GM18907 (cell line): ENCODE results near the gene HAPSTR1.
"Not testable (repeated sequence)": the region's sequence is repeated elsewhere in the genome, so short reads cannot be mapped to it uniquely, and the experiment has no call there.

Experiments used
- ATAC-seq: cut with Tn5 transposase; IDR thresholded peaks from one replicate; pipeline ENCODE4 v1.9.1; 2021; ENCODE audit warnings: mild to moderate bottlenecking, moderate library complexity; ENCODE audit not compliant: unreplicated experiment

HAPSTR1 gene

DNA sequence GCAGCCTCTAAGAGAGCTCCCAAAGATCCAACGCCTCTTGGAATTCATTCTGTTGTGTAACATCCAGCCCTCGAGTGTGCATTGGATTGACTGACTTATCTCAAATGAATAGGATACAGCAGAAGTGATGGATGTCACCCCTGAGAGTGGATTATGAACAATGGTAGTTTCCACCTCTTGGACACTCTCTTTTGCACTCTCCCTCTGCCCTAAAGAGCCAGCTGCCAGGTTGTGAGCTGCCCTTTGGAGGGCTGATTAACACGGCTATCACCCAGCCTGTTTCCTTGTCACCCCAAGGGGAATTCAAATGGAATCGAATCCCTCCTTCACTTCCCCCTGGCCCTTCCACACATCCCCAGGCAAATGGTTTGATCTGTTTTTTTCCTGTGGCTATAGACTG is 21.2 kb upstream of the HAPSTR1 start:
- no peak for ATAC-seq

DNA sequence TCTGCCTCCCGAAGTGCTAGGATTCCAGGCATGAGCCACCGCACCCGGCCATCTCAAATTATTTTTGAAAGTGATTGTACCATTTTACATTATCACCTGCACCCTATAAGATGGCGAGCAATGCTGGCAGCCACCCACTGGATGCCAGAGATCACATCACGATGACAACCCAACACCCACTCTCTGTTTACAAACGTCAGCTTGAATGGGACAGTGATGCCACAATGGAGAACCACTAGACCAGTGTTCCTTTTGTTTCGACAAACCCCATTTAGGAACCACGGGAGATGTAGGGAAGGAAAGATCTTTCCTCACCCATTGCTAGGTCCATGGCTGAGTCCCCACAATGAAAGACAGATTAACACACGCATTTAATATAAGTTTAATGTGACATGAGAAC is 20.1 kb upstream of the HAPSTR1 start:
- no peak for ATAC-seq

DNA sequence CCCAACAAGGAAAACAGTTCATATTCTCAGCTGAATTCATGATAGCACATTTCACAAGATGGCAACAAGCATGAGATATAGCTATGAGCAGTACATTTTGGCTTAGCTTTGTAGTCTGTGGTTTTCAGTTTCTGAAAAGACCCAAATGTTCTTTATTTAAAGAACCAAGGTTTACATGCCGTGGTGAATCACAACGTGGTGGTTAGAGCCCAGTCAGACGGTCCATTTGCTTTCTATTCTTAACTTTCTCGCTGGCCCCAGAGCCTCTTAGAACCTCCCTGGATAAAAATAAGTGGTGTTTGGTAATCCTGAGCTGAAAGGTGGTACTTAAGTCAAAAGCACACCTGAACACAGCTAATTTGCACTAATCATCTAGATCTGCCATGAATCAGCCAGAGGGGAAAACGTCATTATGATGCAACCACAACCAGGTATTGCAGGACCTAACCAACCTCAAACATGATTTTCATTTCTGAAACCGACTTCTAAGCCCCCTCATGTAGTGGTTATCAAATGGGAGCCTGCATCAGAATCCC is 18.6 kb upstream of the HAPSTR1 start:
- ATAC-seq, result peak; percentile 41

DNA sequence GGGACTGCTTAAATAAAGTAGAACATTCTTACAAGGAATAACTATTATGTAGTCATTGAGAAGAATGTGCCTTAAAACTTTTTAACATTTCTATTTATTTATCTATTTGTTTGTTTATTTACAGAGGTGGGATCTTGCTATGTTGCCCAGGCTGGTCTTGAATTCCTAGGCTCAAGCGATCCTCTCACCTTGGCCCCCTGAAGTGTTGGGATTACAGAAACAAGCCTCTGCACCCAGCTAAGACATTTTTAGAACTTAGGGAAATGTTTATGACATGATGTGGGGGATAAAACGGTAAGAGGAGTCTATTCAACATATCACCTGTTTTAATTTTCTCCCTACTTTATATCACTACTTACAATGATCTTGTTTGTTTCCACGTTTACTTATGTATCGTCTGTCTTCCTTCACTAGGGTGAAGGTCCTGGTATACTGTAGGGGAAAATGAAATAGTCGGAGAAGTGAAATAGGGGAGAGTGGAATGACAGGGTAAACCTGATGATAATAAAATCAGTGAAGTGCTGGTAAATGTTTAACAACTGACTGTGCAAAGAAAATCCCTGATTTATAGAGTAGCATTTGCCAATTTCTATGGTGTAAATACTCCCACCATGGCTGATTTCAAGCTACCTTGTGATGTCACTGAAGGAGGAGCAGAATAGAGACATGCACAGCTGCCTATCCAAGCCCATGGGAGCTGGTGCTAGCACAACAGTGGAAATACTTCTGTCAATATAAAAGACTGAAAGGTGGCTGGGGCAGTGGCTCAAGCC is 16.0 kb upstream of the HAPSTR1 start:
- ATAC-seq, result no peak

DNA sequence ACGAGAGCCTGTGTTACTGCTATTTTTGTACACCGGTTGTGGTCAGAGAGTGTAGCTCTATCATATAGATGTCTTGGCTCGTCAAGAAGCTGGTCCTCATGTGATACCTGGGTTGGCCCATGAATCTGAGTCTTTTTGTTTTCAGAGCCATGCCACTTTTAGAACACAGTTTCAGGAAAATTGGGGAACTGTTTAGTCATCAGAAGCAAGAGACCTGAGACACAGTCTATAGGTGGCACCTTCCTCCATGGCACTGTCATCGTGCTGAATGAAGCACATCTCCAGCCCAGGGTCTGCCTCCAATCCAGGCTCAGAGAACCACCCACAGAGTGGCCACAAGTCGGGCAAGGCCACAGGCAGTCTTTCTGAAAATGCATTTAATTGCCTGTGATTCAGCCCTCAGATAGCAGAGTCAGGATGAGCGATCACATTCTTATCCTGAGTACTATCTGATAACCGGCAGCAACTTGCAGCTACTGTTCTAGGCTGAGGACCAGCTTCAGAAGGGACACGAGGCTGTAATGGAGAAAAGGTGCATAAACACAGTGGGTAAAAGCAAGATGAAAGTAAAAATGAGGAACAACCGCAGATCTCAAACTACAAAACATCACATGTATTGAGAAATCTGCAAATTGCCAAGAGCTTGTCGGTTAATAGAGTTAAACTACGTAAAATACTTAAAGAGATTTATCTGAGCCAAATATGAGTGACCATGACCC is 14.2 kb upstream of the HAPSTR1 start:
- ATAC-seq, result no peak

DNA sequence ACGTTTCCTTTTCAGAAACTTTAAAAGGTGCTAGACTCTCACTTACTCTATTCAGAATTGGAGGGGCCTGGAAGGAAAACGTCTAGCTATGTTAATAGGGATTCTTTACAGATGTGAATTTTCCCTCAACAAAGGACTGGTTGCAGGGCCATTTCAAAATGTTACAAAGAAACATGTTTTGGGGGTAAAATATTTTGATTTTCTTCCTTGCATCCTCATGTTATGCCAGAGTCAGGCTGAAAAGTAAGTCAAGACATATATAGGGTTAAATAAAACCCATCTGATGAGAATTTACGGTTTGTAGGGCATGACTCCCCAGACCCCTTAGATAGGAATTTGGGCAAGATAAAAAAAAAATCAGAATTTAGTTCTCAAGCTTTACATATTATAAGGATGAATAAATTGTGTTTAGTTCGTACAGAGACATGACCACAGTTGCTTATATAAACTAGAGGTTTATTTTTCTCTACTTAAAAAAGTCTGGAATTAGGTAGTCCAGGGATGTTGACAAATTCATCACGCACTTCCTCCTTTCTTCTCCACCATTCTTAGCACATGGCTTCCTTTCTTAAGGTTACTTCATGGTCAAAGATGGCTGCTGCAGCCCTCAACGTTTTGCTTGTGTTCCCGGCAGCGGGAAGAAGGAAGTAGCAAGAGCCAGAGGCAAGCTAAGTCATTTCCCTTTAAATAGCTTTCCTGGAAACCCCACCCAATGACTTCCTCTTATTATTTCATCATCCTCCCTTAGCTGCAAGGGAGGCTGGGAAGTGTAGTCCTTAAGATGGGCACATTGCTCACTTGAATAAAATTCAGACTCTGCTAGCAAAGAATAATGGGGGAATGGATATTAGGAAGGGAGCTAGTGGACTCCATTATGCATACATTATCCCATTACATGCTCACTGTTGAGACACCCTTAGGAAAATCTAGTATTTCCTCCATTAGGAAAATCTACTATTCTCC is 12.7 kb upstream of the HAPSTR1 start:
- ATAC-seq, result peak; percentile 70

DNA sequence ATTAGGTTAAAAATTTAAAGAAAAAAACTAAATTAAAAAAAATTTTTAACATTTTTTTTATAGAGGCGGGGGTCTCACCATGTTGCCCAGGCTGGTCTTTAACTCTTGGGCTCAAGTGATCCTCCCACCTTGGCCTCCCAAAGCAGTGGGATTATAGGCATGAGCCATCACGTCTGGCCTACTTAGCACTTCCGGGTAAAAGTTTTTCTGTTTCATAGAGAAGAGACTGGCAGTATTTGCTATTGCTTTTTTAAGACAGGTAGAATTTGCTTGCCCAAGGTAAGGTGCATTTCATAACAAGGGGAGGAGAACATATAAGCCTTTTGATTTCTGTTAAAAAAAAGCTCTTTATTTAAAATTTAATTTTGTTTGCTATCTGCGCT is 12.0 kb upstream of the HAPSTR1 start:
- no peak for ATAC-seq

DNA sequence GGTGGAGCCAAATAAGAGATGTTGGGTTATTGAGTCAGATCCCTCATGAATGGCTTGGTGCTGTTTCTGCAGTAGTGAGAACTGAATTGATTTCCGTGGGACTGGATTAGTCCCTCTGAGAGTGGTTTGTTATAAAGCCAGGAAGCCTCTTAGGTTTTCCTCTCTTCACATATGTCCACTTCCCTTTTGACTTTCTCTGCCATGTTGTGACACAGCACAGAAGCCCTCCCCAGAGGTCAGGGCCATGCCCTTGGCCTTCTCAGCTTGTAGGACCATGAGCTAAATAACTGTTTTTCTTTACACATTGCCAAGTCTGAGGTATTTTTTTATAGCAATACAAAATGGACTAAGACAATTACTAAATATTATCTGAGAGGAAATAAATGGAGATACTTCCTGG is 10.3 kb upstream of the HAPSTR1 start:
- ATAC-seq, result no peak

DNA sequence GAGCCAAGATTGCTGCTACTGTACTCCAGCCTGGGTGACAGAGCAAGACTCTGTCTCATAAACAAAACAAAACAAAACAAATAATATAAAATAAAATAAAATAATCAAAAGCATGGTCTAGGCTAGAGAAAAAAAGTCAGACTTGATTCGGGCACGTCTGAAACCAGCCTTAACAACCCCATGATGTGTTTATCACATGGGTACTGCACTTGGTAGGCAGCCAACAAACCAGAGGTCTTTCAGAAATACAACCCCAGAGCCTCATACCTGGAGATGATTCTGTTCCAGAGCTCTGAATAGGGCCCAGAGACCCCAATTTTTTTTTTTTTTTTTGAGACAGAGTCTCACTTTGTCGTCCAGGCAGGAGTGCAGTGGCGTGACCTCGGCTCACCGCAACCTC is 9.6 kb upstream of the HAPSTR1 start:
- ATAC-seq, result no peak

DNA sequence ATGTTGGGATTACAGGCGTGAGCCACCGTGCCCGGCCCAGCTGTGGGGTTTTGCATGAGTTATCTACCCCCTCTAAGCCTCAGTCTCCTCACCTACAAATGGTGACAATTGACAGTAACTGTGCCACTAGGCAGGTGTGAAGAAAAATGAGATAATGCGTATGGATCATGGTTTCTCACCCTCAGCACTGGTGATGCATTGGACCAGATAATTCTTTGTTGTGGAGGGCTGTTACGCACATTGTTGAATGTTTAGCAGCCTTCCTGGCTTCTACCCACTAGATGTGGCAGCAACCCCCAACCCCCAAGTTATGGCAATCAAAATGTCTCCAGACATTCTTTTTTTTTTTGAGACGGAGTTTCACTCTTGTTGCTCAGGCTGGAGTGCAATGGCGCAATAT is 9.0 kb upstream of the HAPSTR1 start:
- ATAC-seq, result no peak

DNA sequence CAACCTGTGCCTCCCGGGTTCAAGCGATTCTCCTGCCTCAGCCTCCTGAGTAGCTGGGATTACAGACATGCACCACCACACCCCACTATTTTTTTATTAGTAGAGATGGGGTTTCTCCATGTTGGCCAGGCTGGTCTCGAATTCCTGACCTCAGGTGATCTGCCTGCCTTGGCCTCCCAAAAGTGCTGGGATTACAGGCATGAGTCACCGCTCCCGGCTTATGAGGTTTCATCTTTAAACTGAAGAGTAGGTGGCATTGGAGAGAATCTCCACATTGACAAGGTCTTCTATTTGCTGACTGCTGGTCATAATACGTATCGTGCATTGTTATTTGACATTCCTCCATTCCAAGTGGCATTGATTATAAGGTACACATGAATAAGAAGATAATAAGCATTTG is 3.7 kb upstream of the HAPSTR1 start:
- ATAC-seq, result not testable (repeated sequence)

DNA sequence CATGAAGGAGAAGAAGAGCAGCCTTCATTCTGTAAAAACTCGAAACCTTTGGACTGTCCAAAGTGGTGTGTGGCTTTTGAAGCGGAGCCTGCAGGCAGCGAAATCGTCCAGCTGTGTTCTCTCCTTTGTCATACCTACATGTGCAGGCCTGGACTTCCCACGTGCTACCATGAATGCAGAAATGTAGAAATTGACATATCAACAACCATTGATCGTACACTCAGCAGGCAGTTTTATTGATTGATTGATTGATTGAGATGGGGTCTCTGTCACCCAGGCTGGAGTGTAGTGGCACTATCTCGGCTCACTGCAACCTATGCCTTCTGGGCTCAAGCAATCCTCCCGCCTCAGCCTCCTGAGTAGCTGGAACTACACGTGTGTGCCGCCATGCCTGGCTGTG is 2.6 kb upstream of the HAPSTR1 start:
- ATAC-seq, result no peak

DNA sequence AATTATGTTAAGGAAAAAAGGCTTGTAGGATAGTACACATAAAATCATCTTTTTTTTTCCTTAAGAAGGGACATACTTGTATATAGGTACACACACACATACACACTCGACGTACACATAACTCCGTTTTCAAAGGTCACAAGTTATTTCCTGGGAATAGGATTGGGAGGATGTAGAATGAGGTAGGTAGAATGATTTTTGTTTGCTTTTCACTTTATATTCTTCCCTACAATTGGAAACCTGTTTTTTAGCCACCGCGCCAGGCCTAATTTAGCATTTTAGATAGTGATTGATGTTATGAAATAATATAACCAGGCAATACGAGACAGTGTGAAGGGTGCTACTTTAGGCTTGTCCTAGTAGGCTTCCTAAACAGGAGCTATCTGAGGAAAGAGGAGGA is 1.8 kb upstream of the HAPSTR1 start:
- ATAC-seq, result no peak

DNA sequence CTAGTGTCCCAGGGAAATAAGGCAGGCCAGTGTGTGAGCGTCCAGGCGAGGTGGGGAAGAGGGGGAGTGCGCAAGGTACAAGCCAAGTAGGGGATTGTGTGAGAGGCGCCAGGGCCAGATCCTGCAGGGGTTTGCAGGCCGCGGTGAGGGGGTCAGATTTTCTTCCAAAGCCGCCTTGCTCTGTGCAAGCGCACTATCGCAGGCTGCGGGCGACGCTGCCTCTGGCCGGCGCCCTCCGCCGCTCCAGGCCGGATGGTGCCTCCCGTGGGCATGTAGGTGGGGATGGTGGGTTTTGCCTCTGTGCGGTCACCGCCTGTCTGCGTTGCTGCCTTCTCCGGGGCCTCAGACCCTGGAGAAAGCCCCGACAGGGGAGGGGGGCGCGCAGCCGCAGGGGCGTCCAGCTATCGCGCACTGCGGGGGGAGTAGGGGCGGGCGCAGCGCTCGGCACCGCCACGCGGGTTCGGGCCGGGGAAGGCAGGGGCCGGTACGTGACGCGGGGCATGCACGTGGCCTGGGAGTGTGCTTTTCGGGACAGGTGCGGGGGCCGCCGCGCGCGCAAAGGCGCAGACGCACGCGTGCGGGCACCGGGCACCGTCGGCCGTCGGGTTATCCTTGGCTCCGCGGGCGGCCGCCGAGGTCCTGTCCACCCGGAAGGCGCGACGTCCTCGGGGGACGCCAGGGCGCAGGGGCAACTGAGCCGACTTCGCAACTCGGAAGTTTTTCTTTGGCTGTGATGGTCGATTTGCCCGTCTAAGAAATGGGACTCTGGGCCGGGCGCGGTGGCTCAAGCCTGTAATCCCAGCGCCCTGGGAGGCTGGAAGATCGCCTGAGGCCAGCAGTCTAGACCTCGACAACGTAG is 1.1 kb upstream of the HAPSTR1 start:
- ATAC-seq, result peak; percentile 0

DNA sequence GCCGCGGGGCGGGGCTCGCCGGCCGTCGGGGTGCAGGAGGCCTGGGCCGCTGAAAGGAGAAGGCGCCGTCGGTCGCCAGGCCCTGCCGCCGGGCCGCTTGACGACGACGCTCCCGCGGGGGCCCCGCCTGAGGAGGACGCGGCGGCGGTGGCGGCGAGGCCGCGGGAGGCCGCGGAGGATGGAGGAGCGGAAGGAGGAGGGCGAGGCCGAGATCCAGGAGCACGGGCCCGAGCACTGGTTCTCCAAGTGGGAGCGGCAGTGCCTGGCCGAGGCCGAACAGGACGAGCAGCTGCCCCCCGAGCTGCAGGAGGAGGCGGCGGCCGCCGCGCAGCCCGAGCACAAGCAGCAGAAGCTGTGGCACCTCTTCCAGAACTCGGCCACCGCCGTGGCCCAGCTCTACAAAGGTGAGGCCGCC is 430 bp downstream of the HAPSTR1 start:
- ATAC-seq, result peak; percentile 30

DNA sequence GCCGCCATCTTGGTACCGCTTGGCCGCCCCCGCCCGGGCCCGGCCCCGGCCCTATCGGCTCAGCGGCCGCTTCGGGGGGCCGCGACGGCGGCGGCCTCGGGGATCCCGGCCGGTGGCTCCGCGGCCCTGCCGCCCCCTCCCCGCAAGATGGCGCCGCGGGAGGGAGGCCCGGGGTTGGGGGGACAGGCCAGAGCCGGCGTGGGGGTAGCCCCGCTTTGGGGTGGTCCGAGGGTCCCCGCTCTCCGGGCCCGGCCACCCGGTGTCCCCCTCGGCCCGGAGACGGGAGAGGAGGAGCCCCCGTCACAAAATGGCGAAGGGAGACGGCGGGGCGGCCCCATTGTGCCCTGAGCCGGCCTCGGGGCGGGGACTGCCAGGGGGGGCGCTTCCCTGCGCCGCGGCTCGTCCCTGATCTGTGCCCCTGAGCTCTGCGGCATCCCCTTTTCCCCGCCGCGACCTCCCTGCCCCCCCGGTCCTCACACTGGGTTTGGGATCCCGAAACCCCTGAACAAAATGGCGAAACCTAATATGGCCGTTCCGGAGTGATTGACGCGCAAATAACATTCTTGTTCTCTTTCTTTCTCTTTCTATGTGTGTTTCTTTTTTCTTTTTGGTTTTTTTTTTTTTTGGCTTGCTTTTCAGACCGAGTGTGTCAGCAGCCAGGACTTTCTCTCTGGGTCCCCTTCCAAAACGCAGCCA is 986 bp downstream of the HAPSTR1 start:
- peak; percentile 12 for ATAC-seq

DNA sequence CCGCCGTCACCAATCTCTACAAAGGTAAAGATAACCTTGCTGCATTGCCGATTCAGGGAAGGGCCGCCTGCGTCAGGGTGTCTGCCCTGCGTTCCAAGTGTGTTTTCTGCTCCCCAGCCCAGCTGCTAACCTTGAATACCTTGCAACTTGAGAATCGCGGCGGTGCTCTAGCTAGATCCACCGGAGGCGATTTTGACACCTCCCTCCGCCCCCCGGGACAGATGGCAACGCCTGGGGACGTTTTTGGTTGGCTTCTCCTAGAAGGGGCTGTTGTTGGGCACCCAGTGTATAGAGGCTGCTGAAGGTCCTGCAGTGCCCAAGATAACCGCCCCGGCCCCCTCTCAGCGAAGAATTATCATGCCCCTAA is 1.5 kb downstream of the HAPSTR1 start:
- ATAC-seq, result no peak

DNA sequence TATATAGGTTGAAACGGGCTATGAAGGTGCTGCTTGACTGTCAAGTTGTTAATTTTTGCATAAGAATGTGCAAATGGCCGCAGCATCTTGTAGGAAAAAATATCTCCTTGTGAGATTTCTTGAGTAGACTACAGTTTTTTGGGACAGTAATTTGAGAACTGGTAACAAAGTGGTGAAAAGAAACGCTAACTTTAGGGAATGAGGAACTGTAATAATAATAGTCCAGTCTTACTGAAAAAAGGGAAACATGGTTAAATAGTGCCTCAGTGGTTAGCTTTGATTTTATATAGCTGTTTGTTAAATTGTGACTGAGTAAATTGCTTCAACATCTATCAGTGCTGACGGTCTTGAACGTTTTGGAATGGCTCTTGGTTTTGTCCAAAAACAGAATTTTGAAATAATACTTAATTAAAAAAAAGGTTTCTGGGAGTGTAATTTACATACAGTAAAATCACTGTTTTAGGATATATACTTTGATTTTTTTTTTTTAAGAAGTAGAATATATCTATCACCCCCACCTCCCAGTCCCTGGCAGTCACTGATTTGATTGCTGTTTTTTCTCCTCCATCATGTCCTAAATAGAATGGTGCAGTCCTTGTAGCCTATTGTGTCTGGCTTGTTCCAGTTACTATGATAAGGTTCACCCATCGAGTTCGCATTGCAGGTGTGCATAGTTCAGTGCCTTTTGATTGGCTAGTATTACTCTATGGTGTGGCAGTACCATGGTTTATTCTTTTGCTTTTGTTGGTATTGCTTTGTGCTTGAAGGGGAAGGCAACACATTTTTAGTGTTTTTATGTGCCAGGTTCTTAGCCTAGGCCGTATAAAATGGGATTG is 2.8 kb downstream of the HAPSTR1 start:
- ATAC-seq, result no peak

DNA sequence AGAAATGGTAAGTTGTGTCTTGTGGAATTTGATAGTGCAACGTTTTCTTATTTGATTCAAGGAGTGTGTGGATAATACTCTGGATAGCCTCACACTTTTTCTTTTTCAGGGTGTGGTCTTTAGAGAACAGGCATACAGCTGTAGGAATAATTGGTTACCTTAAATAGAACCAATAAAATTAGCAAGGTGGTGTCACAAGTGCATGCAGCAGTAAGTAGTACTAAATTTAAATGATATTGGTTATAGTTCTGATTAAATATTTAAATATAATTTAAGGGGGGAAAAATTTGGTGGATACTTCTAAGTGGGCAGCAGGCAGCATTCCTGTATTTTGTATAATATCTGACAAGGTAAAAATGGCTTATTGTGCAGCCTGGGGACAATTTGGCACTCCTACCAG is 3.7 kb downstream of the HAPSTR1 start:
- no peak for ATAC-seq
